Measurements from ENCODE around the gene SCYGR1. TPM values are rescaled to one million over a fixed set of nuclear protein-coding genes. Genes with fewer than 3 reads are reported as not detected.

Gene SCYGR1
- total RNA-seq, 1 donor from 2014 or later, result not detected

- TF ChIP-seq CTCF (IDR thresholded peaks at IDR 0.05; ENCODE audit: insufficient read depth, low read length, poor library complexity, severe bottlenecking), result no peak
- no peaks in the 10 kb centered on the region for H3K36me3 ChIP-seq (ENCODE audit: control insufficient read depth, insufficient read depth, low read length)
- no peak overlapping the region for H3K4me3 ChIP-seq (ENCODE audit: low read depth, low read length)
- no peak for DNase-seq (ENCODE audit: low read depth)
- H3K27me3 ChIP-seq (ENCODE audit: control insufficient read depth, insufficient read depth, low read length), result no peaks in the 10 kb centered on the region
These were observed 25.1 kb upstream of the SCYGR1 start for GRCh38 chr2:227412877-227413276.

GRCh38 chr2:227411990-227412350 is 24.2 kb upstream of the SCYGR1 start:
- H3K27me3 ChIP-seq (ENCODE audit: control insufficient read depth, insufficient read depth, low read length), result no peaks in the 10 kb centered on the region
- no peak for TF ChIP-seq CTCF (IDR thresholded peaks at IDR 0.05; ENCODE audit: insufficient read depth, low read length, poor library complexity, severe bottlenecking)
- no peaks in the 10 kb centered on the region for H3K36me3 ChIP-seq (ENCODE audit: control insufficient read depth, insufficient read depth, low read length)
- no peak overlapping the region for H3K4me3 ChIP-seq (ENCODE audit: low read depth, low read length)
- DNase-seq (ENCODE audit: low read depth), result no peak

GRCh38 chr2:227411320-227411989 is 23.7 kb upstream of the SCYGR1 start:
- Histone ChIP-seq H3K36me3 (ENCODE audit: control insufficient read depth, insufficient read depth, low read length) (no peaks in the 10 kb centered on the region), H3K27me3 (ENCODE audit: control insufficient read depth, insufficient read depth, low read length) (no peaks in the 10 kb centered on the region), H3K4me3 (ENCODE audit: low read depth, low read length) (no peak overlapping the region)
- DNase-seq (ENCODE audit: low read depth), result peak; percentile 62
- no peak for TF ChIP-seq CTCF (IDR thresholded peaks at IDR 0.05; ENCODE audit: insufficient read depth, low read length, poor library complexity, severe bottlenecking)

- Histone ChIP-seq H3K4me3 (ENCODE audit: low read depth, low read length) (no peak overlapping the region), H3K36me3 (ENCODE audit: control insufficient read depth, insufficient read depth, low read length) (no peaks in the 10 kb centered on the region), H3K27me3 (ENCODE audit: control insufficient read depth, insufficient read depth, low read length) (no peaks in the 10 kb centered on the region)
- TF ChIP-seq CTCF (IDR thresholded peaks at IDR 0.05; ENCODE audit: insufficient read depth, low read length, poor library complexity, severe bottlenecking), result no peak
- DNase-seq (ENCODE audit: low read depth), result no peak
These were observed 22.4 kb upstream of the SCYGR1 start for GRCh38 chr2:227410191-227410590.

GRCh38 chr2:227407591-227408151 is 19.9 kb upstream of the SCYGR1 start:
- Histone ChIP-seq H3K4me3 (ENCODE audit: low read depth, low read length) (no peak overlapping the region), H3K36me3 (ENCODE audit: control insufficient read depth, insufficient read depth, low read length) (no peaks in the 10 kb centered on the region), H3K27me3 (ENCODE audit: control insufficient read depth, insufficient read depth, low read length) (no peaks in the 10 kb centered on the region)
- DNase-seq (ENCODE audit: low read depth), result no peak
- no peak for TF ChIP-seq CTCF (IDR thresholded peaks at IDR 0.05; ENCODE audit: insufficient read depth, low read length, poor library complexity, severe bottlenecking)

Measured in kidney epithelial cell (primary cell).